ENCODE data around the gene ARSK.

- TF ChIP-seq CTCF (IDR thresholded peaks at IDR 0.05) (no peak), EZH2 (IDR thresholded peaks at IDR 0.05; ENCODE audit: borderline replicate concordance, insufficient read depth, low read depth, low read length, poor library complexity, severe bottlenecking) (no peak)
Observed at GRCh38 chr5:95583992-95584391, 29.1 kb downstream of the ARSK start.

Measured in B cell (primary cell).